Activated naive CD4-positive, alpha-beta T cell treated with anti-CD3 and anti-CD28 coated beads, Interleukin-2, amount 50 U/mL, for 16 hours (primary cell): ENCODE results near the gene USP47.

Experiments used
- DNase-seq: peaks from one replicate; pipeline ENCODE4 v3.0.0-alpha.2; 2020

Gene USP47

DNA sequence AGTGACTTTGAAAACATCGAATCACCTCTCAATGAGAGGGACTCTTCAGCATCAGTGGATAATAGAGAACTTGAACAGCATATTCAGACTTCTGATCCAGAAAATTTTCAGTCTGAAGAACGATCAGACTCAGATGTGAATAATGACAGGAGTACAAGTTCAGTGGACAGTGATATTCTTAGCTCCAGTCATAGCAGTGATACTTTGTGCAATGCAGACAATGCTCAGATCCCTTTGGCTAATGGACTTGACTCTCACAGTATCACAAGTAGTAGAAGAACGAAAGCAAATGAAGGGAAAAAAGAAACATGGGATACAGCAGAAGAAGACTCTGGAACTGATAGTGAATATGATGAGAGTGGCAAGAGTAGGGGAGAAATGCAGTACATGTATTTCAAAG lies 100.9 kb downstream of the USP47 start:
- no peak for DNase-seq

DNA sequence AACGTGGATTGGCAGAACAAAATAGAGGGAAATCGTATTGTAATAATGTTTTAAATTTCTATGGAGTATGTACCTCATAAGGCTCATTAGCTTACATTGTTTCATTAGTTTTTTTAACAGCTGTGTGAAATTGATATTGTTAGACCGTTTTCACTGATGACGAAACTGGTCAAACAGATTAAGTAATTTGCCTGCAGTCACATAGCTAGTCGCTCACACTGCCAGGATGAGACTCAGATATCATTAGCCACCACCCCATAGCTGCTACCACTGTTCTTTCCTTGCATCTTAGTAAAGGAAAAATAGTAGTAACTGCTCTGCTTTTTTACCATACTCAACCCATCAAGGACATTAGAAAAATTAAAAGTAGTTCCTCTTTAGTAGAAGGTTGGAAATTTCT lies 102.7 kb downstream of the USP47 start:
- no peak for DNase-seq

GRCh38 chr11:11946180-11946579 lies 104.4 kb downstream of the USP47 start:
- no peak for DNase-seq

DNA sequence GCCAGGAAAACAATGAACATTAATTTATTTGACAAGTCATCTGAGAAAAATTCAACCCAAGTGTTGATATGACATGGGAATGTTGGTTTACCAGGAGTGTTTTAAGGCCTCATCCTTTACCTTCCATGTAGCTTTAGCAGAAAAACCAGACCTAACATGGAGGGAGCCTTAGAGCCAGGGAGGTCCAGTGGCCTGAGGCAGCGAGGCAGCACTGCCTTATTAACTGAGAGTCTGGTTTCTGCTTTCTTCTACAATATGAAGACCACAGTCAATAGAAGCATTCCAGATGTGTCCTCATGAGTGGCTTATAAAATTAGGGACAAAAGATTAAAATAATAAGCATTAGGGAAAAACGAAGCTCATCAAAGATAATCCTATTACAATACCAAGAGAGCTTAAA lies 105.1 kb downstream of the USP47 start:
- DNase-seq: no peak

- DNase-seq: no peak
These were observed 106.1 kb downstream of the USP47 start for GRCh38 chr11:11947825-11948224.

GRCh38 chr11:11948242-11948947 lies 106.6 kb downstream of the USP47 start:
- no peak for DNase-seq

GRCh38 chr11:11949482-11949881 lies 107.7 kb downstream of the USP47 start:
- no peak for DNase-seq

GRCh38 chr11:11952036-11952435 lies 110.3 kb downstream of the USP47 start:
- DNase-seq: no peak

DNA sequence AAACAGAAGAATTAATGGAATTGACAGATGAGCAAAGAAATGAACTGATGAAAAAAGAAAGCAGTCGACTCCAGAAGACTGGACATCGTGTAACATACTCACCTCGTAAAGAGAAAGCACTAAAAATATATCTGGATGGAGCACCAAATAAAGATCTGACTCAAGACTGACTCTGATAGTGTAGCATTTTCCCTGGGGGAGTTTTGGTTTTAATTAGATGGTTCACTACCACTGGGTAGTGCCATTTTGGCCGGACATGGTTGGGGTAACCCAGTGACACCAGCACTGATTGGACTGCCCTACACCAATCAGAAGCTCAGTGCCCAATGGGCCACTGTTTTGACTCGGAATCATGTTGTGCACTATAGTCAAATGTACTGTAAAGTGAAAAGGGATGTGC lies 114.2 kb downstream of the USP47 start:
- DNase-seq: no peak

- no peak for DNase-seq
These were observed 116.8 kb downstream of the USP47 start for GRCh38 chr11:11958403-11959231.

DNA sequence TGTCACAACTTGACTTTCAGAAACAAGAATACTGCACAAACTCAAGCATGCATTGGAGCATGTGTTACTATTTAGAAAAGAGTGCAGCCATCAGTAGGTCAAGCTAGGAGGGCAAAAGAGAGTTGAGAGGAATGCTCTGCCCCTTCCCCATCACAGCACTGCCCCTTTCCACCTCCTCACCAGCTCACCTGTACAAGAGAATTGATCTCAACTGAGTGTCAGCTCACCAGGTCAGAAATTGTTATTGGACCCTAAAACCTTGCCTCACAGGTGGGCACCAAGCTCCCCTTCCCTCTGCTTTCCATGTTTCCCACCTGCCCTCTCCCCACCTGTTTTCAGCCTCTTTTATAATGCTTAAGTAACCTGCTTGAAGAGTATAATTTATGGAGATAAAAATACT lies 117.8 kb downstream of the USP47 start:
- DNase-seq: no peak

DNA sequence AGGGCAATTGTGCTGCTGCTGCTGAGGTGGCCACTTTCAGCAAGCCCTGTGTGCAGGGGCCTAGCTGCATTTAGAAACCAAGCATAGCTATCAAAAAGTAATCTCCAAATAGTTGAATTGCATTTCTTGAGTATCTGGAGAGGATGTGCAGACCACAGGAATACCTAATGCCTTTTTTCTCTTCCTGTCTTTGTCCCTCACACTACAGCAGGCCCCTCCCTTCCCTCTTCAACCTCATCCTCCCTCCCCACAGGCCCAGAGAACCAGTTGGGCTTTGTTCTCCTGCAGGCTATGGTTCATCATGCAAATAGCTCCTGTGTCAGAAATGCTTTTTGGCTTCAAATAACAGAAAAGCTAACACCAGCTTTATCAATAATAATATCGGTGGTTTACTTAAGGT lies 118.9 kb downstream of the USP47 start:
- no peak for DNase-seq

DNA sequence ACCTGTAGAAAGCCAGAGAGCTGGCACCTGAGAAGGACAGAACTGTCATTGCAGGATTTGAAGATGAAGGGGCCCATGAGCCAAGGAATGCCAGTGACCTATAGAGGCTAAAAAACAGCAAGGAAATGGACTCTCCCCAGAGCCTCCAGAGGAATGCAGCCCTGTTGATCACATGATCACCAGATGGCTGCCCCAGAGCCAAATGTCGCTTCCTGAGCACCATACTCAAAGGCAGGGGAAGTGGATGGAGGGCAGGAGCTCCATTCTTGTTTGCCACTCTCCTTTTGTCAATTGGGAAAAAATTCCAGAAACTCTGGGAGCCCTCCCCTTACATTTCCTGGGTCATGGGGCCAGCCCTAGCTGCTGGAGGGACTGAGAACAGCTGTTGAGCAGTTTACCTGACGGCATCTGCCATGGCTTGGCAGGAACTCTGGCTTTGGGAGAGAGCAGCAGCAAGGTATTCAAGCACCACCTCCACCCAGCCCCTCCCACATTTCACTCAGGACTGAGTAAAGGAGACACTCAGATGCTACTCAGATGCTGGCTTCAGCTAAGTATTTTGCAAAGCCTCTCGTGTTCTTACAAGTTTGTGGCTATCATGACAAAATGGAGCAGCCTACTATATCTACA lies 119.7 kb downstream of the USP47 start:
- no peak for DNase-seq

- DNase-seq: no peak
These were observed 121.3 kb downstream of the USP47 start for GRCh38 chr11:11963067-11963466.

DNA sequence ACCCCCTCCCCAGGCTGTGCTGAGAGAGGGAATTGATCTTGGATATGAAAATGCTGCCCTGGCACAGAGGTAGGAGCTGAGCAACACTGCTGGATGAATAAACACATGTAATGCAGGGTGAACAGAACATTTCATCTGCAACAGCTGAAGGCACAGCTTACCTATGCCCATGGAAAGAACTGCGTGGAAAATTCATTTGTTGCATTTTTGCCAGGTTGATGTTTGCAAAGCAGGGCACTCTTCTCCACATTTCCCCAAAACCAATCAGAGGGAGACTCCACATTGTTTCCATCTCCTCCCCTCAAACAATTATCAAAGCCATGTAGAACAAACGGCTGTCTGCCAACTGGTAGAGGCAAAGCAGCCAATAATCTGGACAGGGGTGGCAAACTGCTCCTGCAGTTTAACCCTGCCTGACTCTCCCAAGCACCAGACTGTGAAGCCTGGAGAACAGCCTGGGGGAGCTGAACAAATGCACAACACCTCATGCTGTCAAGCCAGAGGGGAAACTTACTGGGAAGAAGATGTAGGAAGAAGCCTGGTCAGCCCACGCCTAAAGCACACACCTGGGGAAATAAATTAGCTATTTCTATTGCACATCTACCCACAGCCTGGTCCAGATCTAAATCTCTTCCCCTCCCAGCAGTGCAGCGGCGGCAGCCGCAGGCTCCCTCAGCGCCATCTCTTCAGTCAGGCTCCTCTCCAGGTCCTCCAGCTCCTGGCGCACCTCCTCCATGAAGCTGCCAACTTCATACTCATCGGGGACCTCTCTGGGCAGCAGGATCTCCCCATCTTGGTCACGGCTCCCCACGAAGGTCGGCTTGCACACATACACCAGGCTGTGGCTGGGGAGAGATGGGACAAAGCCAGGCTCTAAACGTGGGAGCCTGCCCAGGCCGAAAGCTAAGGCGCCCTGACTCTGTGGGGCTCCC lies 122.3 kb downstream of the USP47 start:
- no peak for DNase-seq

DNA sequence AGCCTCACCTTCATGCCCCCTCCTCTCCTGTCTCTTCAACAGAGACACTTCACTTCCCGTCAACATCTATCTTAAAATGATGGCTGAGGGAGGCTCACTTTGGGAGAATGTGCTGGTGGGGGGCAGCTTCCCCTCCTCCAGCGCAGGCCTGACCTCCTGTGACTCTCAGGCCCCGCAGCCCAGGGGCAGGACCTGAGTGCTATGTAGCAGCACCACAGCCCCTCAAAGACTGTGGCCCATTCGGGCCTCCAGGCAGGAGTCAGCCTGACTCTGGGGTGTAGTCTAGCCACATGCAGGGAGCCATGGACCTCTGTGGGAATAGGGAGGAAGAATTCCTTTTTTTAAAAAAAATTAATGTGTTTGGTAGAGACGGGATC lies 123.0 kb downstream of the USP47 start:
- no peak for DNase-seq

- DNase-seq: no peak
These were observed 123.4 kb downstream of the USP47 start for GRCh38 chr11:11965192-11965591.

DNA sequence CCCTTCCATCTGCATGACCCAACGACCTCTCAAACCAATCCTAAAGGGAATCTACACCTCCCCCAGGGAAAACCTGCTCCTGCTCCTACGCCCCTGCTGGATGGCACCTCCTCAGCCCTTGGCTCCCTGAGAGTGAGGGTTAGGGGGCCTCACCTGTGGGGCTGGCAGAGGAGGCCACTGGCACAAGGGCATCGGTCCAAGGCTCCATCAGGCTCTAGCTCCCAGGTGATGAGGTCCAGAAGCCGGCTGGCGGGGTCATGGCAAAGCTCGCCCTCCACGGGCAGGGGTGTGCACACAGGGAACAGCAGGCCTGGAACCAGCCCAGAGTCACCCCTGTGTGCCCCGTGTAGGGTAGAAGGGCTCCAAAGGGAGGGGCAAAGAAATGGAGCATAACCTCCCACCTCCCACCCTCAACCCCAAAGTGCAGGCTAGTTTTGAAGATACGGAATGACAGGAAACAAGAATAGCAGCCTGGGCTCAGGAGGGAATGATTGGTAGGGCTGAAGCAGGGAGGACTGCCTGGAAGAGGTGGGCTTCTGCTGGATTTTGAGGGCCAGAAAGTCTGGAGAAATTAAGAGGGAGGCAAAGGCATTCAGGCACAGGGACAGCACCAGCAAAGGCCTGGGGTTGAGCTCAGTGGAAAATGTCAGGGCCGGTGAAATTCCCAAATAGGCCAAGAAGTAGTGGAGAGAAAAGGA lies 124.0 kb downstream of the USP47 start:
- DNase-seq: no peak

DNA sequence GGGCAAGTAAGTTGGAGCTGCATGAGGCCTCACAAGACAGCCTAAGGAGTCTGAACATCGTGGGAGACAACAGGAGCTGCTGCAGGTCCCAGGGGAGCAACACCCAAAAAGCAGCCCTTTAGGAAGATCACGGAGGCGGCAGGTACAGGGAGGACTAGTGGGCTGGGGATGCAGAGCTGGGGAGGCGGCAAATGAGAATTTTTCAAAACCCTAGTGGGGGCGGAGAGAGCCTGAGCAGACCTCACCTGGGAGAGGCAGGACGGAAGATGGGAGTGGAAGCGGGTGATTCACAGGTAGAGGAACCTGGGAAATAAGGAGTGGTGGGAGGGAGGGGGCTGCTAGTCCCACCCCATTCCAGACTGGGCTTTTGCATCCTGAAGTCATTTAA lies 124.6 kb downstream of the USP47 start:
- DNase-seq: no peak

- peak; percentile 67 for DNase-seq
These were observed 125.3 kb downstream of the USP47 start for GRCh38 chr11:11966826-11967668.
